Measurements from ENCODE around the gene PTPRM. TPM values are rescaled to one million over a fixed set of nuclear protein-coding genes. Genes with fewer than 3 reads are reported as not detected.

The PTPRM gene
- total and polyA plus RNA-seq, 2 donors (not counting 3 experiments of a cell fraction or from before 2014, with no cell fraction given): 37.4 to 43.7 TPM

DNA sequence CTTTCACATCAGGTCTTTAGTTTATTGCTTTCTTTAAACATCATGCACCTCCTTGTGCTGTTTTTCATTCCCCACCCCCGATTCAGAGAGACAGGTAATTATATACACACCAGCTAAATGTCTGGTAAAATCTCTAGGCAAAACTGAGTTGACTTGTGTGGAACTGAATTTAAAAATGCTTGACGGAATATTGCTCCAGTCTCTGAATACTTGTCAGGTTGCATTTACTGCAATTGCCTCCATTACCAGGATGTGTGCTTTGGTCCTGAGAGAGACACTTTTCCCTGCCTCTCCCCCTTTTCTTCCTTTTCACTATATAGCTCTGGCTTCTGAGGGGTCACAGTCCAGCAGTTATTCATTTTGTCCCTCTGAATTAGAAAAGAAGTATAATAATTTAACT, 104.0 kb downstream of the PTPRM start:
- Histone ChIP-seq H2AFZ (ENCODE audit: low read depth, low read length) (no peak overlapping the region), H3K27ac (ENCODE audit: insufficient read depth, low read depth, low read length) (no peak overlapping the region), H3K9me3 (replicated peaks; ENCODE audit: control insufficient read depth, insufficient read depth, low read length) (no peaks in the 10 kb centered on the region), H3K27me3 (ENCODE audit: control insufficient read depth in 2 of 2, insufficient read depth in 2 of 2, low read length in 2 of 2) (no peaks in the 10 kb centered on the region), H3K79me2 (ENCODE audit: control insufficient read depth, insufficient read depth, low read length) (no peaks in the 10 kb centered on the region), H3K9ac (replicated peaks; ENCODE audit: extremely low read depth, insufficient read depth, low read length) (no peak overlapping the region), H3K9me1 (replicated peaks; ENCODE audit: control insufficient read depth, extremely low read depth, insufficient read depth, low read length) (no peaks in the 10 kb centered on the region), H3K4me3 (replicated peaks in 1 of 3; ENCODE audit: insufficient read depth in 1 of 3, low read depth in 1 of 3, low read length in 3 of 3) (no peak overlapping the region), H4K20me1 (replicated peaks; ENCODE audit: control insufficient read depth, extremely low read depth, insufficient read depth, low read length) (no peaks in the 10 kb centered on the region), H3K4me1 (ENCODE audit: control insufficient read depth, extremely low read depth, insufficient read depth, low read length) (no peaks in the 10 kb centered on the region), H3K4me2 (ENCODE audit: insufficient read depth, low read length) (no peak overlapping the region), H3K36me3 (ENCODE audit: control insufficient read depth in 2 of 2, extremely low read depth in 1 of 2, insufficient read depth in 2 of 2, low read length in 2 of 2) (no peaks in the 10 kb centered on the region)
- DNase-seq (ENCODE audit: low read depth, low spot score) (no peak), FAIRE-seq (no peak)
- dilution Hi-C loops (cut with MboI; ENCODE audit: extremely low pct_ligation_motif_present, low sequenced_read_pairs): no loop called here
- ChIA-PET POLR2A (no interaction called here), CTCF (no interaction called here)
- intact Hi-C loops (cut with micrococcal nuclease): no loop called here
- TF ChIP-seq EZH2 (IDR thresholded peaks at IDR 0.05; ENCODE audit: borderline replicate concordance, low read depth, low read length, severe bottlenecking) (no peak), POLR2A (IDR thresholded peaks at IDR 0.05; ENCODE audit: low read depth, low read length) (no peak), JUN (IDR thresholded peaks at IDR 0.05; ENCODE audit: borderline replicate concordance, insufficient read depth, insufficient read length, low read depth) (no peak), GATA2 (IDR thresholded peaks at IDR 0.05; ENCODE audit: insufficient read depth, insufficient read length, low read depth, low read length) (no peak), MYC (IDR thresholded peaks at IDR 0.05; ENCODE audit: low read depth, low read length) (no peak), FOS (IDR thresholded peaks at IDR 0.05; ENCODE audit: borderline replicate concordance, insufficient read depth, low read length) (no peak), POLR2AphosphoS5 (IDR thresholded peaks at IDR 0.05; ENCODE audit: insufficient read depth, low read depth, low read length) (no peak)
- TF ChIP-seq, protein P1, sequence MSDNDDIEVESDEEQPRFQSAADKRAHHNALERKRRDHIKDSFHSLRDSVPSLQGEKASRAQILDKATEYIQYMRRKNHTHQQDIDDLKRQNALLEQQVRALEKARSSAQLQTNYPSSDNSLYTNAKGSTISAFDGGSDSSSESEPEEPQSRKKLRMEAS (IDR thresholded peaks at IDR 0.05; ENCODE audit: insufficient read depth, insufficient read length): no peak
- TF ChIP-seq, protein P2, sequence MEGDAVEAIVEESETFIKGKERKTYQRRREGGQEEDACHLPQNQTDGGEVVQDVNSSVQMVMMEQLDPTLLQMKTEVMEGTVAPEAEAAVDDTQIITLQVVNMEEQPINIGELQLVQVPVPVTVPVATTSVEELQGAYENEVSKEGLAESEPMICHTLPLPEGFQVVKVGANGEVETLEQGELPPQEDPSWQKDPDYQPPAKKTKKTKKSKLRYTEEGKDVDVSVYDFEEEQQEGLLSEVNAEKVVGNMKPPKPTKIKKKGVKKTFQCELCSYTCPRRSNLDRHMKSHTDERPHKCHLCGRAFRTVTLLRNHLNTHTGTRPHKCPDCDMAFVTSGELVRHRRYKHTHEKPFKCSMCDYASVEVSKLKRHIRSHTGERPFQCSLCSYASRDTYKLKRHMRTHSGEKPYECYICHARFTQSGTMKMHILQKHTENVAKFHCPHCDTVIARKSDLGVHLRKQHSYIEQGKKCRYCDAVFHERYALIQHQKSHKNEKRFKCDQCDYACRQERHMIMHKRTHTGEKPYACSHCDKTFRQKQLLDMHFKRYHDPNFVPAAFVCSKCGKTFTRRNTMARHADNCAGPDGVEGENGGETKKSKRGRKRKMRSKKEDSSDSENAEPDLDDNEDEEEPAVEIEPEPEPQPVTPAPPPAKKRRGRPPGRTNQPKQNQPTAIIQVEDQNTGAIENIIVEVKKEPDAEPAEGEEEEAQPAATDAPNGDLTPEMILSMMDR (IDR thresholded peaks at IDR 0.05; ENCODE audit: extremely low read depth in 1 of 2, insufficient read depth in 1 of 2, low read depth in 1 of 2, low read length in 2 of 2): no peak
- BruUV-seq (replicated peaks): no TSS peak

All from endothelial cell of umbilical vein (primary cell).